Measurements from ENCODE around the gene TRIM39.

The TRIM39 gene

DNA sequence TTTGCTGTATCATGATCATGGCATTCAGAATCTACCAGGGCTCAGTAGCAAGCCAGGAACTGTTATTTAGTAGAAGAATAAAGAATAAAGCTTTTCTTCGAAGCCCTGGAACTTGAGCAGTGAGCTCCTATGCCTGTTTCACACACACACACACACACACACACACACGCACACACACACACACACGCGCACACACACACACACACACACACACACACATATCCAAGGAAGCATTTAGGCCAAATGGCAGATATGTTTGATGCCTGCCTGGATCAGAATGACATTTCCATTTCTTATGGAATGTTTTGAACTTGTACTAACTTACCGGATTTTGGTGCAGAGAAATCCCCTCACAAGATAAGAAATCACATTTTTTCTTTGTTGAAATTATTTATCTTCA, 53.7 kb downstream of the TRIM39 start:
- TF ChIP-seq TCF12 (IDR thresholded peaks at IDR 0.05; ENCODE audit: low read depth) (no peak), TAF1 (IDR thresholded peaks at IDR 0.05; ENCODE audit: low read depth) (no peak), RAD21 (IDR thresholded peaks at IDR 0.05; ENCODE audit: low read depth) (no peak), EGR1 (IDR thresholded peaks at IDR 0.05) (no peak), CREB1 (IDR thresholded peaks at IDR 0.05; ENCODE audit: low read depth) (no peak), FOXM1 (IDR thresholded peaks at IDR 0.05; ENCODE audit: borderline replicate concordance, low read depth) (no peak), NFIC (IDR thresholded peaks at IDR 0.05) (no peak), TEAD4 (IDR thresholded peaks at IDR 0.05) (no peak), ZBTB7A (IDR thresholded peaks at IDR 0.05; ENCODE audit: low read depth) (no peak)
- TF ChIP-seq, protein P1, sequence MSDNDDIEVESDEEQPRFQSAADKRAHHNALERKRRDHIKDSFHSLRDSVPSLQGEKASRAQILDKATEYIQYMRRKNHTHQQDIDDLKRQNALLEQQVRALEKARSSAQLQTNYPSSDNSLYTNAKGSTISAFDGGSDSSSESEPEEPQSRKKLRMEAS (IDR thresholded peaks at IDR 0.05): no peak
- TF ChIP-seq, protein P2, sequence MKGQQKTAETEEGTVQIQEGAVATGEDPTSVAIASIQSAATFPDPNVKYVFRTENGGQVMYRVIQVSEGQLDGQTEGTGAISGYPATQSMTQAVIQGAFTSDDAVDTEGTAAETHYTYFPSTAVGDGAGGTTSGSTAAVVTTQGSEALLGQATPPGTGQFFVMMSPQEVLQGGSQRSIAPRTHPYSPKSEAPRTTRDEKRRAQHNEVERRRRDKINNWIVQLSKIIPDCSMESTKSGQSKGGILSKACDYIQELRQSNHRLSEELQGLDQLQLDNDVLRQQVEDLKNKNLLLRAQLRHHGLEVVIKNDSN (IDR thresholded peaks at IDR 0.05): no peak

DNA sequence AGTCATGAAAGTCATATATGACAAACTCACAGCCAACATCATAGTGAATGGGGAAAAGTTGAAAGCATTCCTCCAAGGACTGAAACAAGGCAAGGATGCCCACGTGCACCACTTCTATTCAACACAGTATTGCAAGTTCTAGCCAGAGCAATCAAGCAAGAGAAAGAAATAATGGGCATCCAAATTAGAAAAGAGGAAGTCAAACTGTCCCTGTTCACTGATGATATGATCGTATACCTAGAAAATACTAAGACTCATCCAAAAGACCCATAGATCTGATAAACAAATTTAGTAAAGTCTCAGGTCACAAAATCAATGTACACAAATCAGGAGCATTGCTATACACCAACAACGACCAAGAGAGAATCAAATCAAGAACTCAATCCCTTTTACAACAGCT, 59.4 kb downstream of the TRIM39 start:
- TF ChIP-seq ZBTB7A (IDR thresholded peaks at IDR 0.05; ENCODE audit: low read depth): no peak

DNA sequence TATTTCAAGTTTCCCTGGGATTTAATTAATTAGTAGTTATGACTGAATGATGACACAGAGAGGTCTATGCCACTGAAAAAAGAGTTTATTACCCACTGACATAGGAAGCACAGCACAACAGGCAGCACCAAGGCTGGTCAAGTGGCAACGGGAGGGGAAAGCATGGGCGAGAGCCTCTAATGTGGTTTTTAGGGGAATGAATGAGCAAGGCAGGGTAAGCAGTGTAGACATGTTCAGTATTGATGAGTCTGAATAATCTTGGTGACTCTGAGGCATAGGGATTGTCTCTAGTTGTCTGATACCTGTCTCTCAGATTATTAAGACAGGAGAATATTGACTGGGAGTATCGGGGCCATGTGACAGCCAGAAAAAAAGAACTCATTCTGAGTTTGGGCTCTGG, 64.5 kb downstream of the TRIM39 start:
- TF ChIP-seq TEAD4 (IDR thresholded peaks at IDR 0.05): no peak
- TF ChIP-seq, protein P2 (IDR thresholded peaks at IDR 0.05): no peak
- TF ChIP-seq YY1 (IDR thresholded peaks at IDR 0.05; ENCODE audit: low read depth): no peak
- no peak for TF ChIP-seq FOXM1 (IDR thresholded peaks at IDR 0.05; ENCODE audit: borderline replicate concordance, low read depth)
- no peak for TF ChIP-seq TAF1 (IDR thresholded peaks at IDR 0.05; ENCODE audit: low read depth)
